Endothelial cell of umbilical vein (primary cell): ENCODE results near the gene ETV7. TPM values are rescaled to one million over a fixed set of nuclear protein-coding genes. Genes with fewer than 3 reads are reported as not detected.

Experiments
- BruUV-seq: library from RNA; stranded (reverse); fragments of 400-500 nt; replicated peaks from 2 replicates; lab custom pipeline; 2021; lab: Mats Ljungman, UMichigan
- CTCF ChIA-PET: fragments of 300-600, 350-600 bp; sonication (Branson Sonifier 250); formaldehyde crosslinking; loops from one replicate; lab custom pipeline; 2021; ENCODE audit warnings: antibody characterized with exemption, inconsistent platforms; lab: Charles Lee
- POLR2A ChIA-PET: fragments of 300-600, 350-600 bp; sonication (Branson Sonifier 250); formaldehyde crosslinking; loops from one replicate; lab custom pipeline; 2021; ENCODE audit warnings: antibody characterized with exemption, inconsistent platforms; lab: Charles Lee
- DNase-seq: peaks from one replicate; pipeline ENCODE4 v3.0.0-alpha.2; 2011; ENCODE audit warnings: low read depth, low spot score
- FAIRE-seq: peaks from 2 replicates; lab custom pipeline; 2011; peaks lifted over from hg19 to GRCh38; lab: Jason Lieb, UNC
- H2AFZ ChIP-seq: 2 replicates; pipeline ENCODE4 v1.6.0; 2012; ENCODE audit warnings: low read depth, low read length, control low read depth, inconsistent platforms
- H3K27ac ChIP-seq: 2 replicates; pipeline ENCODE4 v1.5.1; 2011; ENCODE audit warnings: low read depth, mild to moderate bottlenecking, control low read depth, low read length, moderate library complexity; ENCODE audit not compliant: insufficient read depth
- H3K27me3 ChIP-seq, 2 experiments: 2 replicates each; pipeline versions ENCODE4 v1.6.0 to v1.6.1; 2011; ENCODE audit warnings: low read length in 2 of 2, mixed read lengths in 1 of 2; ENCODE audit not compliant: control insufficient read depth in 2 of 2, insufficient read depth in 2 of 2
- H3K36me3 ChIP-seq, 2 experiments: 2 replicates in 1 of 2; 3 replicates in 1 of 2; pipeline ENCODE4 v1.5.1; 2011; ENCODE audit warnings: low read length in 2 of 2, mild to moderate bottlenecking in 1 of 2, moderate library complexity in 1 of 2; ENCODE audit not compliant: control insufficient read depth in 2 of 2, insufficient read depth in 2 of 2; ENCODE audit errors: extremely low read depth in 1 of 2
- H3K4me1 ChIP-seq: 3 replicates; pipeline ENCODE4 v1.5.1; 2011; ENCODE audit warnings: mild to moderate bottlenecking, low read length; ENCODE audit not compliant: control insufficient read depth, insufficient read depth; ENCODE audit errors: extremely low read depth
- H3K4me2 ChIP-seq: 2 replicates; pipeline ENCODE4 v1.6.1; 2011; ENCODE audit warnings: low read length, control low read depth, mixed read lengths; ENCODE audit not compliant: insufficient read depth
- H3K4me3 ChIP-seq, 3 experiments: fragments of 200-600 bp in 1 of 3; sonication (generic), shearing (Covaris generic) in 1 of 3; replicated peaks in 1 of 3; 2 replicates each; pipeline ENCODE4 v1.5.1; 2011 to 2016; ENCODE audit warnings: control low read depth in 3 of 3, low read length in 3 of 3, mild to moderate bottlenecking in 2 of 3, inconsistent platforms in 1 of 3, low read depth in 1 of 3, moderate library complexity in 1 of 3; ENCODE audit not compliant: insufficient read depth in 1 of 3
- H3K79me2 ChIP-seq: 2 replicates; pipeline ENCODE4 v1.6.0; 2012; ENCODE audit warnings: low read length, inconsistent platforms; ENCODE audit not compliant: control insufficient read depth, insufficient read depth
- H3K9ac ChIP-seq: replicated peaks from 2 replicates; pipeline ENCODE3; 2011; ENCODE audit warnings: low read length, control low read depth; ENCODE audit not compliant: insufficient read depth; ENCODE audit errors: extremely low read depth
- H3K9me1 ChIP-seq: replicated peaks from 3 replicates; pipeline ENCODE4 v1.6.0; 2011; ENCODE audit warnings: mild to moderate bottlenecking, low read length; ENCODE audit not compliant: control insufficient read depth, insufficient read depth; ENCODE audit errors: extremely low read depth
- H3K9me3 ChIP-seq: replicated peaks from 2 replicates; pipeline ENCODE4 v1.5.1; 2012; ENCODE audit warnings: low read length, inconsistent platforms; ENCODE audit not compliant: control insufficient read depth, insufficient read depth
- H4K20me1 ChIP-seq: replicated peaks from 2 replicates; pipeline ENCODE3; 2011; ENCODE audit warnings: mild to moderate bottlenecking, low read length; ENCODE audit not compliant: control insufficient read depth, insufficient read depth; ENCODE audit errors: extremely low read depth
- CTCF ChIP-seq, 2 donors: IDR thresholded peaks; 1 replicate in 1 of 2; 2 replicates in 1 of 2; pipeline ENCODE4 v1.5.1; 2011; ENCODE audit warnings: low read length in 2 of 2, mild to moderate bottlenecking in 2 of 2, moderate library complexity in 2 of 2, control low read depth in 1 of 2, inconsistent platforms in 1 of 2, low read depth in 1 of 2; ENCODE audit not compliant: insufficient read depth in 1 of 2; ENCODE audit errors: extremely low read depth in 1 of 2
- EZH2 ChIP-seq: IDR thresholded peaks from 2 replicates; pipeline ENCODE4 v1.6.1; 2012; ENCODE audit warnings: borderline replicate concordance, low read depth, mild to moderate bottlenecking, moderate library complexity, low read length, inconsistent platforms; ENCODE audit not compliant: severe bottlenecking
- FOS ChIP-seq: IDR thresholded peaks from 2 replicates; pipeline ENCODE4 v1.6.1; 2011; ENCODE audit warnings: mild to moderate bottlenecking, low read length, moderate library complexity, borderline replicate concordance; ENCODE audit not compliant: insufficient read depth
- GATA2 ChIP-seq: IDR thresholded peaks from 2 replicates; pipeline ENCODE4 v1.7.0; 2011; ENCODE audit warnings: low read depth, mild to moderate bottlenecking, moderate library complexity, mixed read lengths, low read length; ENCODE audit not compliant: insufficient read length, insufficient read depth
- JUN ChIP-seq: IDR thresholded peaks from 2 replicates; pipeline ENCODE4 v1.6.1; 2011; ENCODE audit warnings: borderline replicate concordance, low read depth; ENCODE audit not compliant: insufficient read length, insufficient read depth
- MAX ChIP-seq: IDR thresholded peaks from 2 replicates; pipeline ENCODE4 v1.6.1; 2011; ENCODE audit not compliant: insufficient read depth, insufficient read length
- MYC ChIP-seq: IDR thresholded peaks from one replicate; pipeline ENCODE4 v1.6.1; 2011; ENCODE audit warnings: mild to moderate bottlenecking, low read depth, low read length
- POLR2A ChIP-seq: IDR thresholded peaks from 2 replicates; pipeline ENCODE4 v1.6.1; 2012; ENCODE audit warnings: low read depth, mild to moderate bottlenecking, control low read depth, low read length
- POLR2AphosphoS5 ChIP-seq: IDR thresholded peaks from 2 replicates; pipeline ENCODE4 v1.6.1; 2012; ENCODE audit warnings: low read depth, mild to moderate bottlenecking, control low read depth, low read length, moderate library complexity; ENCODE audit not compliant: insufficient read depth
- dilution Hi-C: fragments of 300-500 bp; cut with MboI; formaldehyde crosslinking; loops from one replicate; pipeline ENCODE4 v1.15.0; 2019; ENCODE audit warnings: low sequenced_read_pairs; ENCODE audit not compliant: extremely low pct_ligation_motif_present
- intact Hi-C: fragments of 100-400 bp; cut with micrococcal nuclease; formaldehyde crosslinking; loops from one replicate; pipeline ENCODE4 v1.10.0; 2022
- polyA plus RNA-seq, 4 experiments: library from polyadenylated mRNA; depleted of rRNA in 3 of 4; stranded (reverse) in 3 of 4; unstranded in 1 of 4; fragments of >200 nt; gene quantifications; 2 replicates each; pipeline versions ENCODE4 v1.2.1 to v1.2.3, GENCODE V29; 2011 to 2012; ENCODE audit warnings: missing spikeins in 1 of 4
- total RNA-seq: library from RNA; stranded (reverse); gene quantifications from 2 replicates; pipeline ENCODE4 v1.2.3, GENCODE V29; 2021

ETV7 gene
- total and polyA plus RNA-seq, 2 donors (not counting 3 experiments of a cell fraction or from before 2014, with no cell fraction given), result 0.23 to 0.58 TPM

- H2AFZ ChIP-seq, result no peak overlapping the region
- no peak overlapping the region for H3K4me3 ChIP-seq
- peaks cover 30 to 32% of the 10 kb centered on the region in 2 experiments for H3K27me3 ChIP-seq
- no peak overlapping the region for H3K9ac ChIP-seq
- H3K27ac ChIP-seq, result no peak overlapping the region
- H3K9me3 ChIP-seq, result no peaks in the 10 kb centered on the region
- H3K4me1 ChIP-seq, result no peaks in the 10 kb centered on the region
- H3K4me2 ChIP-seq, result no peak overlapping the region
- TF ChIP-seq POLR2A, result no peak
- TF ChIP-seq CTCF (IDR thresholded peaks at IDR 0.05; ENCODE audit: extremely low read depth in 1 of 2, insufficient read depth in 1 of 2, low read depth in 1 of 2, low read length in 2 of 2), result no peak
- TF ChIP-seq POLR2AphosphoS5, result no peak
- no peak for TF ChIP-seq MYC
- no peak for TF ChIP-seq EZH2
- no peak for TF ChIP-seq GATA2
- no peak for TF ChIP-seq JUN
- no peak for TF ChIP-seq FOS
- no peak for TF ChIP-seq MAX
- CTCF ChIA-PET, result interaction anchor here (2.9 to 3.3 kb wide), 2 partner anchors 17 to 22 kb away, joined by 12 read pairs; no protein-coding TSS in a partner anchor
- intact Hi-C loops (no loop called here), dilution Hi-C loops (no loop called here)
- no peak for DNase-seq
- no peaks in the 10 kb centered on the region for H3K79me2 ChIP-seq
- no peaks in the 10 kb centered on the region for H3K36me3 ChIP-seq
- H4K20me1 ChIP-seq, result no peaks in the 10 kb centered on the region
- H3K9me1 ChIP-seq, result no peaks in the 10 kb centered on the region
- BruUV-seq, result no TSS peak
- POLR2A ChIA-PET, result no interaction called here
- FAIRE-seq, result no peak
Observed at GRCh38 chr6:36324191-36324590, 63.3 kb downstream of the ETV7 start.
